Measurements from ENCODE around the gene NACC2.
A peak's percentile ranks its signal among the peaks of the same experiment; 100 is the strongest.

The NACC2 gene

DNA sequence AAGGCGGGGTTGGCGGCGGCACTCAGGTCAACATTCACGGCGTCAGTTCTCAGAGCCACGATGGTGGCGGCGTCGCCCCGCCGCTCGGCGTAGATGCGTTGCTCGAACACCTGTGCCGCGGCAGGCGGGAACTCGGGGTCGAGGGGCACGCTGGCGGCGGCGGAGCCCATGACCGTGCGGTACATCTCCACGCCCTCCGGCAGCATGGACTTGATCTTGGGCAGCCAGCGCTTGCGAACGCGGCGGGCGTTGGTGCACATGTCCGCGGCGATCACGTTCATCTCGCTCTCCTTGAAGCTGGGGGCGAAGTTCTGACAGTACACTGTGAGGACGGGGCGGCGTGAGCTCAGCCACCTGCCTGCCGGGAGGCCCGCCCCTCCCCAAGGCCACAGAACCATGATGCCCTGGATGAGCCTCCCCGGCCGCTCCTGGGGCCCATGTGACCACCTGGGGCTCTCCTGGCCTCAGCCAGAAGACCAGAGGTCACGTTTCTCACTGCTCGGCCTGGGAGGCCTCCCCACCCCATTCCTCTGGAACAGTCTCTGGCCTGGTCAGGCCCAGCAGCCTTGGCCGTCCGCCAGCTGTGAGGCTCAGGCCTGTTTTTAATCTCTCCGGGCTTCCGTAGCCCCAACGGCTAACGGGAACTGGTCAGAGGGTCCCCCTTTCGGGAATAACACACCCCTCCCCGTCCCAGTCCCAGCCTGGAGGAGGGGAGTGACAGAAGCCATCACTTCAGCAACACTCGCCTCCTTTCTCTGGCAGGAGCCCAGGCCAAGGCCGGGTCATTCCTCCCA is 83.2 kb downstream of the NACC2 start:
- DNase-seq (ENCODE audit: low read depth), result peak; percentile 46

DNA sequence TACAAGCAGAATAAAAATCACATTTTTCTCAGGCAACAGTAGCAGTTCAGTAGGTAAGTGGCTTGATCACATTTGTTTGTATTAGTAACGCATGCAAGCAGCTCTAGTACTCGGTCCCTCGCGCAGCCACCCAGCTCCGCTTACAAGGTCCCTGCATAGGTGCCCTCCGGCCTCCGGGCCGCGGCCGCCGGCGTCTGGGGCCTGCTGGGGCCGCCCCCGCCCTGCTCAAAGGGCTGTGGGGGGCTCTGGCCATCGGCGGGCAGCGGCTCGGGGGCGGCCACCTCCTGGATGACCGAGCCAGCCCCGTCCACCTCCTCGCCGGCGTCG is 83.8 kb downstream of the NACC2 start:
- DNase-seq (ENCODE audit: low read depth), result no peak

- DNase-seq (ENCODE audit: low read depth), result no peak
These were observed 84.3 kb downstream of the NACC2 start for GRCh38 chr9:136010615-136011361.

DNA sequence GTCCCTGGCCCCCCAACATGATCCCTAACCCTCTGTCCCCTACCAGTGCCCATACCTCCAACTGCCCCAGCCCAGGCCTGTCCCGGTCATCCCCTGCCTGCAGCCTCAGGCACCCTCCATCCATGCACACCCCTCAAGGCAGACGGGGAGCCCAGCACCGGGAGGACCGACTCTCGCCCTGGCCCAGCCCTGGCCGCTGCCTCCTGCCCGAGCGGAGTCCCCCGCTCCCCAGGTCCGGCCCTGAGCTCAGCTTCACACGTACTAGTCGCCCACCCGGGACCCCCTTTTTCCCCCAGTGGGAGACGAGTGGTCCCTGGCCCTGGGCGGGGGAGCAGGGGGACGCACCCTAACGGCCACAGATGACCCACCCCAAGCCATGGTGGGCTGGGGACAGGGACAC is 84.9 kb downstream of the NACC2 start:
- no peak for DNase-seq (ENCODE audit: low read depth)

DNA sequence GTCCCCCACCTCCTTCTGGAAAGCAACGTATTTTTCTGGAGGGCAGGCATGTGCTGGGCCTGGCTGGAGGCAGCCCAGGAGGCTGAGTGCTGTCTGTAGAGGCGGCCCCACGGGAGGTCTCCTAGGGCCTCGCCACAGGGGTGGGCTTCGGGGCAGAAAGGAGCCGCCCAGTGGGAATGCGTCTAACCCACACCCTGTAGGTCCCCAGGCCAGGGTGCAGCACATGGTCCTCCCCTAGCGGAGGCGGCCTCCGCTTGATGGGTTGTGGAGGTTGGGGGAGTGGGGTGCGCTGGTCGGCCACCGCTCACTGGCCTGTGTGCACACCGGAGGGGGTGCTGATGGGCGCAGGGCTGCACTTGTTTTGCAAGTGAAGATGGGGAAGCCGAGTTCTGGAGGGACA is 85.6 kb downstream of the NACC2 start:
- DNase-seq (ENCODE audit: low read depth), result no peak

GRCh38 chr9:136008693-136008997 is 86.4 kb downstream of the NACC2 start:
- no peak for DNase-seq (ENCODE audit: low read depth)

- peak; percentile 82 for DNase-seq (ENCODE audit: low read depth)
These were observed 87.0 kb downstream of the NACC2 start for GRCh38 chr9:136007934-136008692.

- DNase-seq (ENCODE audit: low read depth), result no peak
These were observed 87.7 kb downstream of the NACC2 start for GRCh38 chr9:136007276-136007933.

- DNase-seq (ENCODE audit: low read depth), result no peak
These were observed 88.9 kb downstream of the NACC2 start for GRCh38 chr9:136006169-136006568.

DNA sequence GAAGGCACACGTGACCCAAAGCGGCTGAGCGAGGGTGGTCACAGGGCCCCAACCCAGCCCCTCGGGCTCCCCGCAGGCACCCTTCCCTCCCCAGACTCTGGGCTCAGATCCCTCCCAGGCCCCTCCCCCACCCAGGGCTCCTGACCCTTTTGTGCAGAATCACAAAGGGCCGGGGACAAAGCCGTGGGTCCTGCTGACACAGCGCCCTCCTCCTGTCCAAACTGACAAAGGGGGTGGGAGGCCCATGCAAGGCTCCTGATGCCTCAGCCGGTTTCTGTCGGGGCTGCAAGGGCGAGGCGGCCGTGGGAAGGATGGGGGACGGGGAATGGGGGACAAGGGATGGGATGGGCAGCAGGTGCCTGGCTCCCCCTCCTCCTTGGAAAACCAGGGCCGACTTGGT is 90.4 kb downstream of the NACC2 start:
- DNase-seq (ENCODE audit: low read depth), result no peak

- no peak for DNase-seq (ENCODE audit: low read depth)
These were observed 90.9 kb downstream of the NACC2 start for GRCh38 chr9:136004219-136004618.

GRCh38 chr9:136003411-136004218 is 91.5 kb downstream of the NACC2 start:
- no peak for DNase-seq (ENCODE audit: low read depth)

DNA sequence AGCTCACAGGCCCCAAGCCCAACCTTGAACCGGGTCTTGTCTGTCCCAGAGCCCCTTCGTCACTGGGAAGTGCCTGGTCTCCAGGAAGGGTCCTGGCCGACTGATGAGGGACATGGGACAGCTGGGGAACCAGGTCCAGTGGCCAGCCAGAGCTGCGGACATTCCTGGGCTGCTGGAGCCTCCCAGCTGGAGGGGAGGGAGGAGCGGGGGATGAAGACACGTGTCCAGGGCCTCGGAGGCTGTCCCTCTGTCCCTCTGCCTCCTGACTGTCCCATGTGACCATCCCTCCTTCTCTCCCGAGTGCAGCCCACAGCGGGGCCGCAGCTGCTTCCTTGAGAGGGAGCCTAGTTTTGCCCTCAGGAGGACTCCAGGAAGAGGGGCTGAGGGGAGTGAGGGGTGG is 92.2 kb downstream of the NACC2 start:
- DNase-seq (ENCODE audit: low read depth), result peak; percentile 43

DNA sequence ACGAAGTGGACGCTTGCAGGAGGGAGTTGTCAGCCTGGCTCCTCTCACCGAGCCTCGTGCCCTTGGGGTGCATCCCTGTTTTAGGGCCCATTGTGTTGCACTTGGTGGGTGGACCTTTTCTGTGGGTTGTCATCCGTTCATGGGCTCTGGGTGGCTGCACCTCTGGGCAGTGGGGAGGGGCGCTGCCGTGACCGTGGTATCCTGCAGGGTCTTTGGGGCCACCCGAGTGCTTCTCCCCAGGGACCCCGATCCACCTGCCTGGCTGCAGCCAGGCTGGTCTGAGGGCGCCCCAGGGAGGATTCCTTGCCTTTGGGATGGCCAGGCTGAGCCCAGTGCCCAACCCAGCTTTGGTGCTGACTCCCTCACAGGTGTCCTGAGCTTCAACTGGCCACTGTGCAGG is 92.9 kb downstream of the NACC2 start:
- no peak for DNase-seq (ENCODE audit: low read depth)

DNA sequence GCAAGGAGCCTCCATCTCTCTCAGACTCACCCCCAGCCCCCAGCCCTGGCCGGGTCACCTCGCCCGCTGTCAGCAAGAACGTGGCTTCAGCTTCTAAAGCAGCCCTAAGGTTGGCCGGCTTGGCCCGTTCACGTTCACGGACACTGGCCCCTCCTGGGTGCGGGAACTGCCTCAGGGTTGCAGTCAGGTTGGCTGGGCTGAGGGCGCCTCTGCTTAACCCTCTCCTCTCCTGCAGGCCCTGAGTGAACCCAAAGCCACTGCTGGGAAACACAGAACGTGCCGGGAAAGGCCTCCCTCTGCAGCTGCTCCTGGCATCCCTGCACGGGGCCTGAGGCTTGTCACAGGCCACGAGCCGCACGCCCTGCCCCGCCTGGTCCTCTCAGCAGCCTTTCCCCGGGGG is 93.9 kb downstream of the NACC2 start:
- DNase-seq (ENCODE audit: low read depth), result no peak

- DNase-seq (ENCODE audit: low read depth), result no peak
These were observed 96.5 kb downstream of the NACC2 start for GRCh38 chr9:135998410-135999071.

DNA sequence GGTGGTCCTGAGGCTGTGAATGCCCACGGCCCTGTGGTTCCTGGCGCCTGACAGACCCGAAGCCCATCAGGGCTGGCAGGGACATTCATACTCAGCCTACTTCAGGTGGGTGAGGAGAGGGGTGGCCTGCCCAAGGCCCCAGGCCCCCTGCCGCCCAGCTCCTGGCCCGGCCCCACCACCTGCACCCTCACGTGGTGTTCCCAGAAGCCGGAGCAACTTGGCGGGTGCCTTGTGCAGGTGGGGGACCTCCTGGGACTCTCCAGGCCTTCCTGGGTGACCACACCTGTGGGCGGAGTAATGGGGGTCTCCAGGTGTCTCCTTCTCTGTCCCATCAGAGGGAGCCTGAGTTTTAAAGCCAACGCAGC is 97.1 kb downstream of the NACC2 start:
- DNase-seq (ENCODE audit: low read depth), result no peak

DNA sequence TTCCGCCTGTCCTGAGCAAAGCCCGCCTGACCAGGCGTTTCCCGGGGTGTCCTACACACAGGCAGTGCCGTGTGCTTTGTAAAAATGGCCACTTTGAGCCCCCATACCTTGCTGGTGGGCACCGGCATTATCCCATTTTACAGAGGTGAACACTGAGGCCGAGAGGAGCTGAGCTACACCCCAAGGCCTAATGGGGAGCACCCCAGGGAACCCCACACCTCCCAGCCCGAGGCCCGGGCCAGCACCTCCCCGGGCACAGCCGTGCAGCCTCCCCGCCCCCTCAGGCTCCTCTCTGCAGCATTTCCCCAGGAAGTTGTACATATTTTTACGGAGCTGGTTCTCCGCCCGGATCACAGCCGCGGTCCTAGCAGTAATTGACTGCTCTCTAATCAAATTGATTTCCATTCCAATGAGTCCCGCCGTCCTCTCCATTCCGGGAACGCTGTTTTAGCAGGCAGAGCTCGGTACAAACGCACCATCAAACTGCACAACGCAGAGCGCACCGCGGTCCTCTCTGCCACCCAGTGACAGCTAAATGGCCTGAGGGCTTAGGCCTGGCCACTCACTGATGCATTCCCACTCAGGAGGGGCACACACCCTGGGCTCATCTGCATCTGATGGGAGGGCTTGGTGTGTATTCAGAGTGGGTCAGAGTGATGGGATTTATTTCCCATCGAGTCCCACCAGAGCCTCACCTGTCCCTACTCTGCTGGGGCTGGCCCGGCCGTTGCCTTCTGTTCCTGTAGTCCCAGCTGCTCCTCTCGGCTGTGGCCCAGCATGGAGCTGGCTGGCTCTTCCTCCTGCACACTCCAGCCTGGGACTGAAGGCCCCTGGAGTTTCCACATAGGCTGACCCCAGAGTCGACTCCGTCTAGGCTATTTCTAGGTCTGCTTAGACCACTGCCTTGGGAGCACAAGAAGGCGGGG is 97.7 kb downstream of the NACC2 start:
- no peak for DNase-seq (ENCODE audit: low read depth)

DNA sequence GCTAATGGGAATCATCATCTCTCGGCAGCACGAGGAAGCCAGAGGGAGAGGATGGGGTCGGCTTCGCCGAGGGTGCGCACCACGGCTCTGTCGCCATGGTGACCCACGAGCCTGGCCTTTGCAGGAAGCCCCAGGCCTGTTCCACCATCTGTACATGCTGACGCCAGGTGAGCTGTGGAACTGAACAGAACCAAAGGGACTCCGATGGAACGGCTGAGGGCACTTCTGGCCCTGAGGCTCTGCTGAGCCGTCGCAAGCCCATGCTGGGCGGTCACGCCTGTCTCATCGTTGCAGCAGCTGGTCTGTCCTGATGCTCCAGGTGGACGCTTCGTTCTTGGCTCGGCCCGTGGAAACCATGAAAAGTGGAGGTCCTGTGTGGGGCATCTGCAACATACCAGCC is 99.3 kb downstream of the NACC2 start:
- DNase-seq (ENCODE audit: low read depth), result no peak

GRCh38 chr9:135994501-135995192 is 100.4 kb downstream of the NACC2 start:
- no peak for DNase-seq (ENCODE audit: low read depth)
